OCI-LY3 (cell line): ENCODE data around the gene CYS1.

Experiments used
- CTCF ChIP-seq: fragments of 200-600, 300-600 bp; sonication (generic); IDR thresholded peaks from 2 replicates; pipeline ENCODE4 v1.5.1; 2014; ENCODE audit warnings: antibody characterized with exemption, low read length, low read depth
- EZH2phosphoT487 ChIP-seq: fragments of 200-600 bp; shearing (Covaris generic); IDR thresholded peaks from 2 replicates; pipeline ENCODE4 v1.6.1; 2018; ENCODE audit warnings: antibody characterized with exemption, mixed run types, low read depth

- TF ChIP-seq CTCF = no peak
- TF ChIP-seq EZH2phosphoT487 = no peak
Measured at GRCh38 chr2:10045561-10046355, 34.5 kb downstream of the CYS1 start.
